HG02970 (cell line): Measurements from ENCODE around the gene CLDN25.

ENCODE experiments used
- ATAC-seq: cut with Tn5 transposase; IDR thresholded peaks from one replicate; pipeline ENCODE4 v1.9.1; 2021; ENCODE audit warnings: mild to moderate bottlenecking, moderate library complexity, moderate number of reproducible peaks; ENCODE audit not compliant: unreplicated experiment, low FRiP score

Gene CLDN25

GRCh38 chr11:113806406-113806805, 26.8 kb downstream of the CLDN25 start:
- ATAC-seq: no peak

GRCh38 chr11:113808931-113809330, 29.3 kb downstream of the CLDN25 start:
- ATAC-seq: no peak

DNA sequence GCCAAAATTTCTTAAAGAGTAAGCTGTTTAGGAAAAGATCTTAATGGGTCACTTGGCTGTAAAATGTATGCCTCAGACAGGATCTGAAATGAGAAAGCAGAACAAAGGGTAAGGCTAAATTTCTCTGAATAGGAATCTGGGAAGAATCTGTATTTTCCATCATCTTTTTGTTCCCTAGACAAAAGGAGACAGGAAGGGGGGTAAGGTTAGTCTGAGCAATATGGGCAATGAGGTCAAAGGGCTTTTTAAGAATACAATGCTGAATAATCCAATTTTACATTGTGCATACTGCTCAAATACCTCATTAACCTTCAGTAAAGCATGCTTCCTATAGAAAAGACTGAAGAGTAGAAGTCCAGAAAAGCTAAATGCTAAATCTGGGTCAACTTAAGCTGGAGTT, 34.6 kb downstream of the CLDN25 start:
- no peak for ATAC-seq

GRCh38 chr11:113817162-113817561, 37.6 kb downstream of the CLDN25 start:
- ATAC-seq: no peak

DNA sequence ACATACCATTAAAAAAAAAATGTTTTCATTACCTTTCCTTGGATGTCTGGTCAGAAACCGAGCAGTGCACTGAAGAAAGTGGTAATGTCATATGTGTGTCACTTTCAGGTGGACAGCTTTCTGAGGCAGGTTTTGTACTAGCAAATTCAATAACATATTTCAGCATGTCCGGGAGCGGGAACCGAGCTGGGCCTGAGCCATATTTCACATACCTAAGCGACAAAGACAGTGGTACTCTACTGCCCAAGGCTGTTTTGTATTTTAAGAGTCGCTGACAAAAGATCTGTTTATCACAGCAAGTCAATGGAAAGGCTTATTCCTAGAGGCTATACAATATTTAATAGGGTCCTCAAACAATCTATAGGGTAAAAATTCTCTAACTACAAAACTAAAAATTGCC, 38.0 kb downstream of the CLDN25 start:
- no peak for ATAC-seq

- no peak for ATAC-seq
Observed at GRCh38 chr11:113818426-113818825, 38.8 kb downstream of the CLDN25 start.

- ATAC-seq: no peak
Observed at GRCh38 chr11:113827477-113827876, 47.9 kb downstream of the CLDN25 start.

DNA sequence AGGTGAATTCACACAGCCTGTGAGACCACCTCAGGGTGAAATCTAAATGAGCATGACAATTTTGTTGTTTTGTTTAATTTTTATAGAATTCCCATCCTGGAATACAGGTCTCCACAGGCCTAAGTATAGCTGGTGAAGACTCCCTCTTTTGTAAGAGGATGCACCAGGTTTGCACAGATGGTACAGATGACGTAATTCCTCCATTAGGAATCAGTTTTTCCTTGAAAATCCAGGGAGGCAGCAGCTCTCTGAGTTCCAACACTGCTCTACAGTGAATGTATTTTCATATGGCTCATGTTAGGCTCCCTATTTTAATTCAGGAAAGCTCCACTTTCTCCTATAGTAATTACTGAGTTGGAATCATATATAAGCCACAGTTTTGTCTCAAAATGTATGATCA, 48.6 kb downstream of the CLDN25 start:
- ATAC-seq: no peak

DNA sequence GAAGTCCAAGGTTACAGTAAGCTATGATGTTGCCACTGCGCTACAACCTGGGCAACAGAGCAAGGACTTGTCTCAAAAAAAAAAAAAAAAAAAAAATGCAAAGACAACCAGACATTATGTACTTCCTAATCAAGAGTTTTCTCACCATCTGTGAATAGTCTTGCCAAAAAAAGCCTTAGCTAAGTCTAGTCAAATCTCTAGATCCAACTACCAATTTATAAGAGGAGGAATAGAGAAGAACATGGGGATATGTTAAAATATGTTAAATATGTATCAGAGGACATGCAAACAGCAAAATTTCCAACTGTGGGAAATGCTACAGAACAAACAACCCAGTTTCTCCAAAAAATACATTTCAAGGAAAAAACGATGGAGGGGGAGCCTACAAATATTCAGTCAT, 50.2 kb downstream of the CLDN25 start:
- ATAC-seq: no peak
